Inflammatory macrophage treated with lipopolysaccharide for 4 hours (primary cell): Measurements from ENCODE around the gene PIERCE2.
A peak's percentile ranks its signal among the peaks of the same experiment; 100 is the strongest.
"Not testable (repeated sequence)": the region's sequence is repeated elsewhere in the genome, so short reads cannot be mapped to it uniquely, and the experiment has no call there.

Experiments used
- DNase-seq: peaks from one replicate; pipeline ENCODE4 v3.0.0-alpha.2; 2020

Gene PIERCE2

GRCh38 chr15:55408012-55408928 is at the start of gene PIERCE2, which contains the start of gene CCPG1:
Gene PIERCE2, plus strand, starts transcription at chr15:55408495. Its CDS starts 274 bp downstream, at chr15:55408769.
Gene CCPG1, minus strand, starts transcription at chr15:55408359. Its CDS starts 18,935 bp downstream, at chr15:55389424.
- peak; percentile 95 for DNase-seq

DNA sequence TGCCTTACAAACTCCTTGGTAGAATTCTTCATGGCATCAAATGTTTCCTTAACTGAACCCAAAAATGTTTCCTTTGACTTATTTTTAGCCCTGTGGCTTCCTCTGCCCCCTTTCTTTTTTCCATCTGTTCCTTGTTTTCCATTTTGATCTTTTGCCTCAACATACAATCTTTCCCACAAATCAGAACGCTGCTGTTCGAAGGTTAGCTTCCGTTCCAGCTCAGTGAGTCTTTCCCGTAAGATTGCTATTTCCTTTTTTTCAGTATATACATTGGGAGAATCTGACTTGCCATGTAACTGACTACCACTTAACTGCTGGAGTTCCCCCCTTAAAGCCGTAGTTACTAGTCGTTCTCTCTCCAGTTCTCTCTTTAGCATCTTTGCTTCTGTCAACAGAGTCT is 48.0 kb upstream of the PIERCE2 start:
- DNase-seq, result no peak

DNA sequence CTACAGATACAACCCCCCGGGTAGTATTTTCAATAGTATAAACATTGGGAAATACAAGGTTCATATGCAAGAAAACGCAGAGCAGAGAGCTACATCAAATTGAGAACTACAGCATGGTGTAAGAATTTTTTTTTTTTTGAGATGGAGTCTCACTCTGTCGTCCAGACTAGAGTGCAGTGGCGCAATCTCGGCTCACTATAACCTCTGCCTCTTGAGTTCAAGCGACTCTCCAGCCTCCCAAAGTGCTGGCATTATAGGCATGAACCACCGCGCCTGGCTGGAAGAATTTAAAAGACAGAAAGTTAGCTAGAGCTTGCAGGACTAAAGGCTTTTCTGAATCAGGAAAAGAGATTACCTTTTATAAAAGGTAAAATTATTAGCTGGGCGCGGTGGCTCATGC is 47.2 kb upstream of the PIERCE2 start:
- DNase-seq, result no peak

DNA sequence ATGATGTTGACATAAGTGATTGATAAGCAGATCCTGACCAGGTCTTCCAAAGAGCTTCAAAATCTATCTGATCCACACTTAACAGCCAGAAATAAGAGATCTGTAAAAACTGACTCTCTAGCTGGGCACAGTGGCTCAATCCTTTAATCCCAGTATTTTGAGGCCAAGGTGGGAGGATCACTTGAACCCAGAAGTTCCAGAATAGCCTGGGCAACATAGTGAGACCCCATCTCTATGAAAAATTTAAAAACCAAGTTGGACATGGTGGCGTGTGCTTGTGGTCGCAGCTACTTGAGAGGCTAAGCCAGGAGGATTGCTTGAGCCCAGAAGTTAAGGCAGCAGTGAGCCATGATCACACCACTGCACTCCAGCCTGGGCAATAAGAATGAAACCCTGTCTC is 45.7 kb upstream of the PIERCE2 start:
- DNase-seq, result no peak

GRCh38 chr15:55366981-55367380 is 41.3 kb upstream of the PIERCE2 start:
- peak; percentile 45 for DNase-seq

- no peak for DNase-seq
Measured at GRCh38 chr15:55372701-55373440, 35.4 kb upstream of the PIERCE2 start.

DNA sequence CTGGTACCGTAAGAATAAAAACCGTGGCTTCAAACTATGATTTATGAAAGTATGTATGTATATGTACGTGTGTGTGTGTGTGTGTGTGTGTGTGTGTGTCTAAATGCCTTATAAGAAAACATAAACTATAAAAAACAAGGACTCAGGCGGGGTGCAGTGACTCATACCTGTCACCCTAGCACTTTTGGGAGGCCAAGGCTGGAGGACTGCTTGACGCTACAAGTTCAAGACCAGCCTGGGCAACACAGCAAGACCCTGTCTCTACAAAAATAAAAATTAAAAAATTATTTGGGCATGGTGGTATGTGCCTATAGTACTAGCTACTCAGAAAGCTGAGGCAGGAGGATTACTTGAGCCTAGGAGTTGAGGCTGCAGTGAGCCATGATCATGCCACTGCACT is 29.2 kb upstream of the PIERCE2 start:
- no peak for DNase-seq

- DNase-seq, result no peak
Measured at GRCh38 chr15:55381595-55381994, 26.7 kb upstream of the PIERCE2 start.

- DNase-seq, result no peak
Measured at GRCh38 chr15:55383687-55384086, 24.6 kb upstream of the PIERCE2 start.

- no peak for DNase-seq
Measured at GRCh38 chr15:55387027-55387426, 21.3 kb upstream of the PIERCE2 start.

- no peak for DNase-seq
Measured at GRCh38 chr15:55389264-55389607, 19.1 kb upstream of the PIERCE2 start.

DNA sequence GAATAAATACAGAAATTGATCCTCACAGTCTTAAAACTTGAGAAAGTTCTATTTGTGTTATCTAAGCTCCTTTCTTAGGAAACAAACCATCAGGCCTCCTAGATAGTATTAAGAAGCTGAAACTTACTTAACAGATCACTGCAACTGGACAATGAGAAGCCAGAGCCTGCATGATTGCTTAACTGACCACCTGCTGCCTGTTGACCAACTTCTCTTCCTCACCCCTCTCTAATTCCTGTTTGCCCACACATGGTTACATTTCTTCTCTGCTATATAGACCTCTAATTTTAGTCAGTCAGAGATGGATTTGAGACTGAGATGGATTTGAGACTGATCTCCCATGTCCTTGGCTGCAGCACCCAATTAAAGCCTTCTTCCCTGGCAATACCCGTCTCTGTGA is 13.6 kb upstream of the PIERCE2 start:
- DNase-seq, result peak; percentile 79

DNA sequence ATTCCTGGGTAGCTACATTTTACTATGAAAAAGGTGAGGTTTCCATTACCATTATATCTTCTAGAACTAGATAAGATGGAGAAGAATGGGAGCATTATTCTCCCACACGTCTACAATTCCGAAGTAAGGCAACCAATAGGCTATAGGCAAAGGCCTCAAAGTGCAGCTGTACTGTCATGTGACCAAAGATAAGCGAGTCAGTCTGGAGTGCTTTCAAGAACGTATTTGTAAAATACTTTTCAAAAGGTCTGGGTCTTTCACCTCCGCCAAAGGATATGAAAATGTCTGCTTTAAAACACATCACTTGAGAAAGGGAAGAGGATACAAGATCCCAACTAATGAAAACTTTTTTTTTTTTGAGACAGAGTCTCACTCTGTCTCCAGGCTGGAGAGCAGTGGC is 10.1 kb upstream of the PIERCE2 start:
- DNase-seq, result no peak

GRCh38 chr15:55400050-55400449 is 8.2 kb upstream of the PIERCE2 start:
- not testable (repeated sequence) for DNase-seq

DNA sequence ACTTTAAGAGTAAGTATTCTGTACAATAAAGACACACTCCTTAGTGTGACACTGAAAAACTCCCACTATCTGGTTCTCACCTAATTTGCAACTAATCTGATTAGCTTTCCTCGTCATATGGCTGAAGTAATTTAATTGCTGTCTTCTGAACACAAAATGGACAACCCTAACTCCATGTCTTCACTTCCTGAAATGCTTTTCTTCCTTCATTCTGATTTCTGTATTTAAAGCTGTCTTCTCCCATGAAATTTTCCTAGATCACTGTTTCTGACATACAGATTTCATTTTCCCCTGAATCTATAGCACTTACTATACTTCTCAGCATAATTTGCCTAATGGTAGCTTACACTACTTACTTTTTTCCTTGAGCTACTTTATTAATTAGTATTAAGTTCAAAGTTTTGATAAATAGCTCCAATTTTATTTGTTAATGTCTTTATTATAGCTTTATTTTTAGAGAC is 6.5 kb upstream of the PIERCE2 start:
- no peak for DNase-seq

DNA sequence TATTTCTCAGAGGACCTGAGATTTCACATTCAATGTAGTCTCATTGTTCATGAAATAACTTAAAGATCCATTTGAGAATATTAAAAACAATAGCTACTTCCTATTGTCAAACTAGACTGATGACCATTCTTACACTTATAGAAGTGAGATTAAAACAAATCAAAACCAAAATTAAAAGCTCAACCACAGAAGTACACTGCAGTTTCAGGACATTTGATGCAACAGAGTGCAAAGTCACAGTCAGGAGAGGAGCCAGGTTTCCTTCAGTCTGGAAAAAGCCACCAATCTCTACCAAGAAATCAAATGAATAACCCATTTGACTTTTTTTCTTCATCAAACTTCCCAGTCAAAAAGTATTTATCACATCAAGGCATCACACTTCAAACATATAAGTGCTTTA is 5.6 kb upstream of the PIERCE2 start:
- DNase-seq, result peak; percentile 84

GRCh38 chr15:55403531-55403930 is 4.8 kb upstream of the PIERCE2 start:
- peak; percentile 83 for DNase-seq

- peak; percentile 62 for DNase-seq
Measured at GRCh38 chr15:55407498-55408011, 740 bp upstream of the PIERCE2 start.

DNA sequence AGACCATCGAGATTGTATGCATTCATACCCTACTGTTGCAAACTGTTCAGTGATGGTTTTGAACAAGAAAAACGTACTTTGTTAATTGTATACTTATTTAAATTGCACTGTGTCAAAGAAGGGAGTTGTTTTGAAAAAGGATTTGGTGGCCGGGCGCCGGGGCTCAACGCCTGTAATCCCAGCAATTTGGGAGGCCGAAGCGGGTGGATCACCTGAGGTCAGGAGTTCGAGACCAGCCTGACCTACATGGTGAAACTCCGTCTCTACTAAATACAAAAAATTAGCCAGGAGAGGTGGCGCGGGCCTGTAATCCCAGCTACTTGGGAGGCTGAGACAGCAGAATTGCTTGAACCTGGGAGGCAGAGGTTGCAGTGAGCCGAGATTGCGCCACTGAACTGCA is 681 bp downstream of the PIERCE2 start:
- DNase-seq, result not testable (repeated sequence)

- DNase-seq, result not testable (repeated sequence)
Measured at GRCh38 chr15:55417678-55418077, 9.4 kb downstream of the PIERCE2 start.

GRCh38 chr15:55420171-55420866 is 12.0 kb downstream of the PIERCE2 start:
- DNase-seq, result peak; percentile 46

DNA sequence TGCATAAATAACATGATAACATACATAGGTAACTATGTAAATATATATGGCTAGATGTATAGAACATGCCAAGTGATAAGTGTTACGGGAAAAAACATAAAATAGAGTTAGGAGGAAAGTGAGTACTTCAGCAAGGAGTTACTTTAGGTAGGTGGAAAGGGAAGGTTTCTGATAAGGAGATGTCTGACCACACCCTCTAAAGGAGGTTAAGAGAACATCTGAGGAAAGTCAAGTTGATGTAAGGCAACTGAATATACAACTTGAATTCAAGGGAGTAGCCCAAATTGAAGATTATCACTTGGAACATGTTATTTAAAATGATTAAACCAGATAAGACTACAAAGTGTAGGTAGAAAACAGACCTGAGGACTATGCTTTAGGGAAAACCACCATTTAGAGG is 13.8 kb downstream of the PIERCE2 start:
- DNase-seq, result no peak
